Measurements from ENCODE around the gene IGF2BP2.

GRCh38 chr3:185757176-185757575, 67.7 kb downstream of the IGF2BP2 start:
- no peak for TF ChIP-seq POLR2A (IDR thresholded peaks at IDR 0.05; ENCODE audit: low read depth, low read length)
- TF ChIP-seq TAF1 (IDR thresholded peaks at IDR 0.05; ENCODE audit: low read depth, low read length), result no peak
- no peak for TF ChIP-seq POLR2AphosphoS5 (IDR thresholded peaks at IDR 0.05; ENCODE audit: low read depth, low read length)
- TF ChIP-seq SPI1 (IDR thresholded peaks at IDR 0.05; ENCODE audit: low read depth, low read length), result no peak

All from GM12891 (cell line).